PFSK-1 (cell line): Measurements from ENCODE around the gene NLK.

Source experiments
- POLR2AphosphoS5 ChIP-seq: IDR thresholded peaks from 2 replicates; pipeline ENCODE4 v1.6.1; 2012; ENCODE audit warnings: low read depth, mild to moderate bottlenecking, control low read depth, low read length, moderate library complexity
- TAF1 ChIP-seq: IDR thresholded peaks from 2 replicates; pipeline ENCODE4 v1.6.1; 2012; ENCODE audit warnings: low read length, control low read depth, borderline replicate concordance; ENCODE audit not compliant: insufficient read depth

DNA sequence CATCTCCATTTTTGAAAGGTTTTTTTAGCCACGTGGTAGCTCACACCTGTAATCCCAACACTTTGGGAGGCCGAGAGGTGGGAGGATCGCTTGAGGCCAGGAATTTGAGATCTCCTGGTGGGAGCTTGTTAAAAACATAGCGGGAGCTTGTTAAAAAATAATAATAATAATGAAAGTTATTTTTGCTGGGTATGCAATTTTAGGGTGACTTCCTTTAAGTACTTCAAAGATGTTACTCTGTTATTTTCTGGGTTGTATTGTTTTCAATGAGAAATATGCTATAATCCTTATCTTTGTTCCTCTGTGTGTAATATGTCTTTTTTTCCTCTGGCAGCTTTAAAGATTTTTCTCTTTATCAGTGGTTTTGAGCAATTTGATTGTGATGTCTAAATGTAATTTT lies 48.1 kb downstream of the NLK start:
- TF ChIP-seq POLR2AphosphoS5: no peak
- no peak for TF ChIP-seq TAF1
